Tibial artery (tissue), 4 donors: ENCODE data around the gene PXMP4.
A peak's percentile ranks its signal among the peaks of the same experiment; 100 is the strongest.

Experiments used
- DNase-seq, 2 donors: peaks; one replicate each; pipeline ENCODE4 v3.0.0-alpha.2; 2019
- H3K27ac ChIP-seq, 2 donors: fragments of 200-600 bp; sonication (generic) in 1 of 2; 1 replicate in 1 of 2; 2 replicates in 1 of 2; pipeline ENCODE4 v1.5.1; 2018 to 2019; ENCODE audit warnings: mild to moderate bottlenecking in 1 of 2
- H3K27me3 ChIP-seq, 2 donors: fragments of 200-600 bp; sonication (generic) in 1 of 2; one replicate each; pipeline versions ENCODE4 v1.5.1 to v1.6.0; 2016 to 2019
- H3K36me3 ChIP-seq, 3 donors: fragments of 200-600 bp; sonication (generic) in 2 of 3; one replicate each; pipeline ENCODE4 v1.5.1; 2016 to 2019; ENCODE audit warnings: mild to moderate bottlenecking in 2 of 3
- H3K4me1 ChIP-seq, 4 donors: fragments of 200-600 bp; sonication (generic) in 2 of 4; 1 replicate in 3 of 4; 2 replicates in 1 of 4; pipeline ENCODE4 v1.5.1; 2016 to 2019
- H3K4me3 ChIP-seq, 2 donors: fragments of 200-600 bp; sonication (generic) in 1 of 2; 1 replicate in 1 of 2; 2 replicates in 1 of 2; pipeline ENCODE4 v1.5.1; 2018 to 2019; ENCODE audit warnings: mild to moderate bottlenecking in 2 of 2
- H3K9me3 ChIP-seq, 3 donors: fragments of 200-600 bp; sonication (generic) in 1 of 3; one replicate each; pipeline ENCODE4 v1.5.1; 2016 to 2019
- intact Hi-C: fragments of 100-400 bp; cut with DNase I; formaldehyde crosslinking; loops from one replicate; pipeline ENCODE4 v1.15.0; 2023; ENCODE audit warnings: low total_unique reads
- TF ChIP-seq, protein P1 (sequence below), 2 experiments: fragments of 200-600 bp in 1 of 2; fragments of 450-650 bp in 1 of 2; IDR thresholded peaks; one replicate each; pipeline ENCODE4 v1.5.1; 2017 to 2019; ENCODE audit warnings: antibody characterized with exemption in 2 of 2, mild to moderate bottlenecking in 1 of 2, moderate library complexity in 1 of 2

The PXMP4 gene

DNA sequence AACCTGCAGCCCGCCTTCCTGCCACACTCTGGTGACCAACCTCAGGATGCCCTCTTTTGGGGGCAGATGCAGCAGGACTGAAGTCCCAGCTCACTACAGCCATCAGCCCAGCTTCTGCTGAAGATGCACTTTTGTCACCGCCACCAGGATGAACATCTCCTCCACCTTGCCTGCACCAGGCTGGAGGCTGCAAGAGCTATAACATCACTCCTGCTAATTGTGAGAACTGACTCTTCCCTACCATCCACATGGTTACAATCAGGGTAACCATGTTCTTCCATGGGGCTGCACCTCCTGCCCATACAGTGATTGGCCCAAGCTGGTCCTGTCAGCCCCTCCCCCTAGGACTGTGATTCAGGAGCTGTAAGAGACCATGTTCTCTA, 55.4 kb downstream of the PXMP4 start:
- peaks cover 0 to 55% (median 37%) of the 10 kb centered on the region in 4 donors for H3K4me1 ChIP-seq
- H3K4me3 ChIP-seq: no peak overlapping the region
- H3K27me3 ChIP-seq: no peaks in the 10 kb centered on the region
- TF ChIP-seq, protein P1, sequence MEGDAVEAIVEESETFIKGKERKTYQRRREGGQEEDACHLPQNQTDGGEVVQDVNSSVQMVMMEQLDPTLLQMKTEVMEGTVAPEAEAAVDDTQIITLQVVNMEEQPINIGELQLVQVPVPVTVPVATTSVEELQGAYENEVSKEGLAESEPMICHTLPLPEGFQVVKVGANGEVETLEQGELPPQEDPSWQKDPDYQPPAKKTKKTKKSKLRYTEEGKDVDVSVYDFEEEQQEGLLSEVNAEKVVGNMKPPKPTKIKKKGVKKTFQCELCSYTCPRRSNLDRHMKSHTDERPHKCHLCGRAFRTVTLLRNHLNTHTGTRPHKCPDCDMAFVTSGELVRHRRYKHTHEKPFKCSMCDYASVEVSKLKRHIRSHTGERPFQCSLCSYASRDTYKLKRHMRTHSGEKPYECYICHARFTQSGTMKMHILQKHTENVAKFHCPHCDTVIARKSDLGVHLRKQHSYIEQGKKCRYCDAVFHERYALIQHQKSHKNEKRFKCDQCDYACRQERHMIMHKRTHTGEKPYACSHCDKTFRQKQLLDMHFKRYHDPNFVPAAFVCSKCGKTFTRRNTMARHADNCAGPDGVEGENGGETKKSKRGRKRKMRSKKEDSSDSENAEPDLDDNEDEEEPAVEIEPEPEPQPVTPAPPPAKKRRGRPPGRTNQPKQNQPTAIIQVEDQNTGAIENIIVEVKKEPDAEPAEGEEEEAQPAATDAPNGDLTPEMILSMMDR (IDR thresholded peaks at IDR 0.05): no peak
- no peak for DNase-seq
- no peaks in the 10 kb centered on the region for H3K9me3 ChIP-seq
- intact Hi-C loops: loop anchor here (5.0 to 10.0 kb wide), 3 partner anchors 102 to 210 kb away; no protein-coding TSS in a partner anchor
- H3K27ac ChIP-seq: peak overlapping the region; percentile 91 to 93
- H3K36me3 ChIP-seq: peaks cover 6 to 18% (median 8%) of the 10 kb centered on the region in 3 donors

DNA sequence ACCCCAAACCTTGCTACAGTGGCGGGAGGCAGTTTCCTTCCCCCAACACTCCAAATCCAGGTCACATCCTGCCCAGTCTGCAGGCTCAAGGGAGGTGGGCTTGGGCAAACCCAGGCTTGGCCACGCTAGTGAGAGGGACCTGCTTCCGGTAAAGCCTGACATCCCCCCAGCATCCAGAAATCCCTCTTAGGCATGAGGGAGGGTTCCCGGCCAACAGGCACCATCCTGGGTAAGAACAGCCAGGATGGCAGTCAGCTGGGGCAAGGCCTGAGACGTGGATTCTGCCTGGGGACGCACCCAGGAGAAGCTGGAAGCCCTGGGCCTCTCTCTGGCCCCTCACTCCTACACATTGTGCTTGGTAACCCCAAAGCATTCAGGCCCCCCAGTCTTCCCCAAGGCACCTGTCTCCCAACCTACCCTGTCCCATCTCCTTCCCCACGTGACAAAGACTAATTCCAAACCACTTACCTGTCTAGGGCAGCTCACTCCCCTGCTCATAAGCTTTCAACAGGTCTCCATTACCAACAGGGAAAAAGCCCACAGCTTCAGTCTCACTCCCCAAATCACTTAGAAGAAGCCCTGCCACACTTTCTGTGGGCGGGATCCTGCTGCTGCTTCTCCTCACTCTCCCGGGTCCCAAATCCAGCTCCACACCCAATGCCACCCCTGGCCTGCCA, 55.9 kb downstream of the PXMP4 start:
- peak overlapping the region; percentile 91 to 93 for H3K27ac ChIP-seq
- peaks cover 0 to 50% (median 35%) of the 10 kb centered on the region in 4 donors for H3K4me1 ChIP-seq
- no peak for DNase-seq
- peaks cover 11 to 20% (median 13%) of the 10 kb centered on the region in 3 donors for H3K36me3 ChIP-seq
- H3K27me3 ChIP-seq: no peaks in the 10 kb centered on the region
- H3K4me3 ChIP-seq: peak overlapping the region; percentile 81 to 87
- TF ChIP-seq, protein P1 (IDR thresholded peaks at IDR 0.05): no peak
- H3K9me3 ChIP-seq: no peaks in the 10 kb centered on the region
- intact Hi-C loops: loop anchor here (5.0 to 10.0 kb wide), 3 partner anchors 102 to 209 kb away; no protein-coding TSS in a partner anchor

DNA sequence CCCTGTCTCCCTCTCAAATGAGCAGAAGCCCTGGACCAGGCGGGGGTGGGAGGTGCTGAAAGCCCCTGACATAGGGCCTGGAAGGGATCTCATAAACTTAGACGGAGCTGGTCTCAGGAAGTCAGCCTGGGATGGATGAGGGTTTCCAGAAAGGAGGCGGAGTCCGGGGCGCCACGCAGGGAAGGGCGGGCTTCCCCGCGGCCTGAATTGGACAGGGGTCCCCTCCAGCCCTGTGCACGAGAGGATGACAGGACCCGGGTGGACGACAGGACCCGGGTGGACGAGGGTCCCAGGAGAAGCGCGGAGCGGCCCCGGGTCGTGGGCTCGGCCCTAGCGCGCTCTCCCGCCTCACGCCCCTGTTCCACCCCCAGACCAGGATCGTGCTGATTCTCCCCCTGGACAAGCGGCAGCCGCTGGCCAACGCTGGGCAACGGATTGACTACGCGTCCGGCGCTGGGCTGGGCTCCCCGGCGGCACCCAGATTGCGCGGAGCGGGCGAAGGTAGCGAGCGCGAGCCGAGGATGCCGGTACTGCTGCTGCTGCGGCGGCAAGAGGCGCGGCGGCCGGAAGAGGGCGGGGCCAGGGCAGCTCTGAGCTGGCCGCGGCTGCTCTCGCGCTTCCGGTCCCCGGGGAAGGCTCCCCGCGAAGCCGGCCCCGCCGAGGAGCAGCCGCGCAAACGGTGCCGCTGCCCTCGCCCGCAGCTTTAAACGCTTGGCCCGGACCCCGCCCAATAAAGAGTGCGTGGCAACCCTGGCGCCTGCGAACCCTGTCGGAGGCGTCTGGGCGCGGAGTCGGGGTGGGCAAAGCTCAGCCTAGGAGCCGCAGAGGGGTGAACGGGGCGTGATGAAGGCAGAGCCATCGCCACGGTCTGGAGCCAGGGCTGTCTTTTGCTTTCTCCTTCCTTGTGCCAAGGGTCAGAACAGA, 56.7 kb downstream of the PXMP4 start:
- peak overlapping the region; percentile 81 to 87 for H3K4me3 ChIP-seq
- DNase-seq: peak; percentile 67 to 89
- no peaks in the 10 kb centered on the region for H3K9me3 ChIP-seq
- H3K27ac ChIP-seq: peak overlapping the region; percentile 91 to 93
- H3K36me3 ChIP-seq: peaks cover 14 to 21% (median 19%) of the 10 kb centered on the region in 3 donors
- intact Hi-C loops: loop anchor here (5.0 to 10.0 kb wide), 3 partner anchors 101 to 209 kb away; no protein-coding TSS in a partner anchor
- H3K4me1 ChIP-seq: peaks cover 0 to 46% (median 33%) of the 10 kb centered on the region in 4 donors
- no peaks in the 10 kb centered on the region for H3K27me3 ChIP-seq
- TF ChIP-seq, protein P1 (IDR thresholded peaks at IDR 0.05): peak in 1 of 2 experiments; percentile 17

DNA sequence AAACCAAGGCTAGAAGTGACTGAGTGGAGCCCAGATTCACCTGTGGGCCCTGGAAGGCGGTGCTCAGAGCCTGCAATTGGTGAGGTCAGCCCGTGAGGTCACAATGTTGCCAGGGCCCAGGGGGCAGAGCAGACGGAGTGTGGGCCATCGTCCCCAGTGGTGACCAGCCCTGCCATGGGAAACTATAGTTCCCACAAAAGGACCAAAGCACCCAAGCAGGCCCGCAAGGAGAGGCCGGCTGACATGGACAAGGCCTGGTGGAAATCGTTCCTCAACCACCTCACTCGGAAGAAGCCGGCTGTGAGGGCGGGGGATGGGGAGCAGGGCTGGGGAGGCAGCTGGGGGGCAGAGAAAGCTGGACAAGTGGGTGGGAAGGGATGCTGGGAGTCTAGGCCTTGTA, 57.9 kb downstream of the PXMP4 start, which contains the start of gene C20orf144:
TSS of gene C20orf144 (plus strand) at position 156 of the 400 bp plus-strand sequence. CDS start at position 175, 19 bp downstream.
- Histone ChIP-seq H3K27ac (peak within 1 kb of the TSS; percentile 91 to 93), H3K9me3 (no peaks in the 10 kb centered on the region), H3K36me3 (peaks cover 14 to 33% (median 32%) of the 10 kb centered on the region in 3 donors), H3K4me1 (peaks cover 0 to 34% (median 24%) of the 10 kb centered on the region in 4 donors), H3K27me3 (no peaks in the 10 kb centered on the region), H3K4me3 (peak within 1 kb of the TSS; percentile 81 to 87)
- intact Hi-C loops: loop anchor here (5.0 to 10.0 kb wide), 3 partner anchors 100 to 207 kb away; no protein-coding TSS in a partner anchor
- no peak for DNase-seq
- TF ChIP-seq, protein P1 (IDR thresholded peaks at IDR 0.05): no peak

DNA sequence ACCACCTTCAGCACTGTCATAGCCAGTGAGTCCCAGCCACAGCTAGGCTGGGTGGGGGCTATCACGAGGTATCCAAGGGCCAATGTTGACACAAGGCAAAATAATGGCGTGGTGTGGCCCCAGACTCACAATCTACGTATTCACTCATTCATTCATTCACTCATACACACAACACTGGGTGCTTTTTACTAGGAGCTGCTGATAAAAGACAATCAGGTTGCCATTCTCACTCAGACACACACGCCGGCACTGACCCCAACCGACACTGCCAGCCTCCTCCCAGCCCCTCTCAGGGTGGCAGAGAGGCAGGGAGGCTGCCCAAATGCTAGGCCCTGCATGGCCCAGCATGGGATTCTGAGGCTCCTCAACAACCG, 59.4 kb downstream of the PXMP4 start:
- no peak overlapping the region for H3K4me3 ChIP-seq
- H3K27ac ChIP-seq: no peak overlapping the region
- H3K27me3 ChIP-seq: no peaks in the 10 kb centered on the region
- peaks cover 14 to 45% (median 36%) of the 10 kb centered on the region in 3 donors for H3K36me3 ChIP-seq
- TF ChIP-seq, protein P1 (IDR thresholded peaks at IDR 0.05): no peak
- no peaks in the 10 kb centered on the region for H3K9me3 ChIP-seq
- peaks cover 0 to 22% (median 15%) of the 10 kb centered on the region in 4 donors for H3K4me1 ChIP-seq
- intact Hi-C loops: loop anchor here (5.0 to 10.0 kb wide), 3 partner anchors 98 to 206 kb away; no protein-coding TSS in a partner anchor
- DNase-seq: no peak
